OCI-M2 (cell line): ENCODE results near the gene SNCA.

Experiments used
- DNase-seq: peaks from one replicate; lab custom pipeline; 2025; ENCODE audit not compliant: unreplicated experiment; lab: John Stamatoyannopoulos, UW

The SNCA gene

GRCh38 chr4:89755220-89755619 is 81.7 kb downstream of the SNCA start:
- no peak for DNase-seq

- no peak for DNase-seq
Measured at GRCh38 chr4:89754531-89754930, 82.4 kb downstream of the SNCA start.

DNA sequence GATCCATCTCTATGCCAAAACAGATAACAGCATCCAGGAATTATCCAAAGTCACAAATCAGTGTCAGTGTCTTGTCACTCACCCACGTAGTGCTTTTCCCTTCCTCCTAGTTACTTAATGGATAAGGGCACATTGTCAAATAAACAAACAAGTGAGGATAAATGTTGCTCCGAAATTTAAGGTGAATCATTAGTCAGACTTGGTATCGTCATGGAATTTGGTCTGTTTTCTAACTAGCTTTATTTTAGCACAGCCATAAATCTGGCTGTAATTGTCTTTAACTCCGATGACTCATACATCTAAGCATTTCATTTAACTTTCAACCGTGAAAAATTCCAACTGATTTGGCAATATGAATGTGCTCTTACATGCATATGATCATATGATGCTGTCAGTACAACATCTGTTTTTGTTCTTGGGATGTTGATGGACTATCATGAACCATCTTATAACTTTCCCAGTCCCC is 83.3 kb downstream of the SNCA start:
- no peak for DNase-seq

DNA sequence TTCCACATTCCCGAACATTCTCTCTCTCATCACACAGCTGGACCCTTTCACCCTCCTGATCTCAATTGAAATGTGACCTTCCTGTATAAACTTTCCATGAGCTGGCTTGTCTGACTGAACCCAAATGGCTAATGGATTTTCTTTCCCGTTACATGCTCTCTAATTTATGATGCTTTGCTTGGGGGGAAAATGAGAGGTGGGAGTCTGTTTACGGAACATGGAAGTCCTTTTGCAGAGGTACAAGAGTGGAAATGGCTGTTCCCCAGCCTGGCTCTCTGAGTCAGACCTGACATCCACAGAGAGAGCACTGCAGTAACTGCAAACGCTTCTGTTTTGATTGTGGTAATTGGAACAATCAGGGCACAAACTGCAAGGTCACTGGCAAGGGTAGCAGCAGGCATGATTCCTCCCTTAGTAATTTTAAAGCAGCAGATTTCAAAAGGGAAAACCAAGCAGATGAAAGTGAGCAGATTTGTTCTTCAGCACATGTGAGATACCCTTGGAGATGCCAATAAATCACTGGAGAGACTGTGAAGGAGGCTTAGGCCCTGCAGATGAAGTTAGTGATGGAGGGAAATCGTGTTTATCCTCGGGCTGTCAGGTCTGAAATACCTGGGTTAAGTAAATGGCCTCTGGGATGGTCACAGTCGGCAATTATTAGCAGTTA is 83.9 kb downstream of the SNCA start:
- DNase-seq: no peak

DNA sequence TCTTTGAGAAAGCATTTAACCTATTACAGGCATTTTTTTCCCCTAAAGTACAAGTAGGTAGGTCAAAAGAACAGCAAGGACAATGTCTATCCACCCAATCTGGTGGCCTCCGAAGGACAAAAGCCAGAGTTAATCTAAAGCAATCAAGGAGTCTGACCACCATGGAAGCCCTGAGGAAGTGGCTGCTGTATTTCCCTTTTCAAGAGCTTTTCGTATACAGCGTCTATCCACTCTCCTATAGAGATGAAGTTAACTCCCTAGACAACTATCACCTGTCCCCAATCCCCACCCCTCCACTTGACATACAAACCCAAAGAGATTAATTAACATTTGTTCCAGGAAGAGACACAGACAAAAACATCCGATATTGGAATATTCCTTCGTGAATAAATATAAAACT is 85.5 kb downstream of the SNCA start:
- DNase-seq: no peak

DNA sequence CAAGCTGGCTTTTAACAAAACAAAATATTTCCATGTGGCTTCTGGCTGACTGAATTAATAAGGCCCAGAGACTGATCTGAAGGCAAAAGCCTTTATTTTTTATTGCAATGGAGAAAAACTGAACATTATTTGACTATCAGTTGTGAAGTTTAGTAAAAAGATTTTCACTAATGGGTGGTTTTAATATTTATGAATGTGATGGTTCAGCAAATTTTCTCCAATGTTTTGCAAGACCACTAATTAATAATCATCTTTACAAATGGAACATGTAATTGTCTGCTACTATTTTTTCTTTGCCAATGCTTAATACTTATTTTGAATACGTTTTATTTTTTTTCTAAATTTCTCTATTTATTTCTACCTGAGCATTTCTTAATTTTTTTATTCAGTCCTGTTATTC is 90.6 kb downstream of the SNCA start:
- DNase-seq: no peak

DNA sequence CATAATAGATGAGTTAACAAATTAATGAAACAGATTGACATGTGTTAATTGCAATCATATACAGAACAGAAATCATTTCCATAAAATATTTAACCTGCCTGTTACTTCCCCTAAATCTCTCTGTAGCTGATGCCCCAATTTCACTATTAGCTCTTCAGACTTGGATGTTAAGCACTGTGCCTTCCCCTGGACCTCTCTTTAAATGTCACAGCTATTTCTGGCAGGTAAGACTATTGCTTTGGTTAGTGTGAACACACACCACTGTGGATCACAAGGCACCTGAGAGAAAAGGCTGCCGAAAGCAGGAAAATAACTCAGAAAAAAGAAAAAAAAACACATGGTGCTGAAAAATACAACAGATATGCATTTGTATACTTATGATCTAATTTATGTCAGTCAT is 91.3 kb downstream of the SNCA start:
- DNase-seq: no peak

DNA sequence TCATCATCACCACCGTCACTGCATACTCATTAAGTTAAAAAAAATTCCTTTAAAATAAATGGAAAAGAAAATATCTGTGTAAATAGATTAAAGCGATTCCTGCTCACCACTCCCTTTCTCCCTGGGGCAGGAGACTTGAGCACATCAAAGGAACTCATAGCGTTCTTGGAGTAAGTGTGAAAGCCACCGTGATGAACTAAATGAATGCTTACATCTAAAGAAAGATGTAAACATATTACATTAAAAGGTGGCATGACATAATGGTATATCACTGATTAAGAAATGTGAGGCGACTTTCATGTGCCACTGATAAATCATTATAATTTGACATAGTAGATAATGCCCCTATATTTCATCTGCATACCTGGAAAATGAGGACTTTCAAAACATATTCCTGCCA is 92.0 kb downstream of the SNCA start:
- DNase-seq: no peak

DNA sequence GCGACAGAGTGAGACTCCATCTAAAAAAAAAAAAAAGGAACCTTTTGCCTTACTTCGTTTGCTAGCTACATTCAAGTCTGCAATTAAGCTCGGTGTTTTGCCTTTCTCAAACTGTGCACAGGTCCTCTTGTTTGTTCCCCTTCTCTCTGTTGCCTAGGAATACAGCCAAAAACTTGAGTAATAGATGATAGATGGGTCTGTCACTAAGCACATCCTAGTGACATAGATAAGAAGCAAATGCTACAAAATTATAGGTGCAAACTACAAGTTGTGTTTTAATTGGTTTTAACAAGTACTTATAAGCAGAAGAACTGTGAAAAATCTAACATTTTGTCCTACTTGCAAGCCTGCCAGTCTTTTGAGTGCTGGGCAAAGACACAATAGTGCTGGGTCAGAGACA is 95.2 kb downstream of the SNCA start:
- no peak for DNase-seq

GRCh38 chr4:89739311-89739988 is 97.5 kb downstream of the SNCA start:
- no peak for DNase-seq

DNA sequence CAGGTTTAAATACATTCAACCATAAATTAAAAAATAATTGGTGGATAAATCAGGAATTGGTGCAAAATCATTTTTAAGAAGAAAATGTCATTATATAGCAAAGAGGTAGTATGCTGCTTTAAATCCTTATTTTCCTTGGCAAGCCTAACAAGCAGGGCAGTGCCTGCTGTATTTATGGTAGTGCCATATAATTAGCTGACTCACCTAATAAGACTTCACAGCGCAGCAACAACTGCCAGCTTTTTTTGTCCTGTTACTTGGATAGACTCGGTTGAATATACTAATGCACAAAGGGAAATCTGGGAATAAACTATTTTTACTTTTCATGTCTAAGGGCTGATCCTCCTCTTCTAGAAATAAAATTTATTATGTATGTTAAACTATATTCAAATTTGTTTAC is 99.1 kb downstream of the SNCA start:
- no peak for DNase-seq

GRCh38 chr4:89733946-89734345 is 103.0 kb downstream of the SNCA start:
- no peak for DNase-seq

DNA sequence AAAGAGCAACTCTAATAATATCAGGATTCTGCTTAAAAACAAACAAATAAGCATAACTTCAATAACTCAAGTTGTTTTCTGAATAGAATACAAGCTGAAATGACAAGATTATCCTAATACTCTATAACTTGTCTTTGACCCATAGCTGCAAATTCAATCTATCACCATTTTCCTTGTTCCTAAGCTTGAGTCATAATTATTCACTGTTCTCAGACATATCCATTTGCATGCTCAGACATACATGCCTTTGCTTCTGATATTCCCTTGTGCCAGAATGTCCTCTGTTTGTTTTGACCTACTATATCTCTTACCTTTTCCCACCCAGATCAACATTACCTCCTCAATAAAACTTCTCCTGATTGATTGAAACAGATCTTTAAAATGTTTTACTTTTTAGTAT is 109.7 kb downstream of the SNCA start:
- DNase-seq: no peak

DNA sequence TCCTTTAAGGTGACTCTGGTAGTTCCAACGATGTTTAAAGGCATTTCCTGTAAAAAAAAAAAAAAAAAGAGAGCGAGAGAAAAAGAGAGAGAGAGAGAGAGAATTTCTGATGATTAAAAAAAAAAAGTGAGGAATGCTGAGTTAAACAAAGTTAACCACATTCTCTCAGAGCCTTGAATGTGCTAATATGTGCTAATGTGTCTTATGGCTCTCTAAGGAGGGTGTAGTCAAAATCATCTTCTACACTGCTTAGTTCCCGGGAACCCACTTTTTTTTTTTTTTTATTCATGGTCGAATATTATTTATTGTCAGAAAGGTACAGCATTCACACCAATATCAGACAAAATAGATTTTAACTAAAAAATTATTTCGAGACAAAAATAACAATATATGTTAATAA is 111.7 kb downstream of the SNCA start:
- no peak for DNase-seq

DNA sequence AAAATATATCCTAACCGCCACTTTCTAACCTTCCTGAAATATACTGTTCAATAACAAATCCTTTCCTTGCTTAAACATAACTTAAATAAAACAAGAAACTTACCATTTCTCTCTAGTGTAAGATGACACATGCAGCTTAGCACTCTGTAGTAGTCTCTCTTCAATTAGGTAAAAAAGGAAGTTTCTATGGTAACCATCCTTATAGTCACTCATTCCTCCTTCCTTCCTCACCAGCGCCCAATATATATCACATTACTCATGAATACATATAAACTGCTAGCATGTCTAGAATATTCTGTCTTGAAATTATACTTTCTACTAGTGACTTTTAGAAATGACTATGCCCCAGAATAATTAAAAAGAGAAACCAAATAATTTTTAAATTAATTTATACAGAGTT is 112.2 kb downstream of the SNCA start:
- no peak for DNase-seq

GRCh38 chr4:89723096-89723495 is 113.9 kb downstream of the SNCA start:
- DNase-seq: no peak

DNA sequence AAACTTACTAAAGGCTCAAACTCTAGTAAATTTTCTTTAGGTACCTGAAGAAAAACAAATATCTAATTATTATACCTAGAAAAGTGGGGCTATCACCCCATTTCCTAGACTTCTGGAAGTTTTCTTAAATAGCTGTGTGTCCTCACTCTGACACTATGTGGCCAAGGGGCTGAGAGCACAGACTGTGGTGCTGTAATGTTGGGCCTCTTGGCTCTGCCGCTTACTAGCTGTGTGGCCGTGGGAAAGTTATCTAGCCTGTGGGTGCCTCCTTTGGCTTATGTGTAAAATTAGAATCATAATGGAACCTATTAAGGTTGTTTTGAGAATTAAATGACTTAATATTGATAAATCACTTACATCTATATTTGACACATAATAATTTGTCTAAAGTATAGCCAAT is 114.4 kb downstream of the SNCA start:
- no peak for DNase-seq

DNA sequence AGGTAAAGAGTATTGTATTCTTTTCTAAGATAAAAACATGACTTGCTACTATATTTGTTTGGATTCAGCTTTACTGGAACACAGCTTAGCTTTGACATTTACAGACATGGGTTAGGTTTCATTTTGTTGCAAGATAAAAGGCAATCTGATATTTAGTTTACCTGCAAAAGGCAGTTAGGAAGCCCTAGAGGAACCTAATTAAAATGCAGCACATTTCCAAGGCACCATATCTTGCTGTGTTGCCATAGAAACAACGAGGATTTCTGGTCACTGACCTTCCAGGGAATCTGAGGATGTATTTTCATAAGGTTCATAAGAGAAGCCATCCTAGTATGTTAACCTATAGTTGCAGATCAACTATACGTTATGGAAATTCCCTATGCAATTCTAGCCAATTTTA is 116.0 kb downstream of the SNCA start:
- DNase-seq: no peak

DNA sequence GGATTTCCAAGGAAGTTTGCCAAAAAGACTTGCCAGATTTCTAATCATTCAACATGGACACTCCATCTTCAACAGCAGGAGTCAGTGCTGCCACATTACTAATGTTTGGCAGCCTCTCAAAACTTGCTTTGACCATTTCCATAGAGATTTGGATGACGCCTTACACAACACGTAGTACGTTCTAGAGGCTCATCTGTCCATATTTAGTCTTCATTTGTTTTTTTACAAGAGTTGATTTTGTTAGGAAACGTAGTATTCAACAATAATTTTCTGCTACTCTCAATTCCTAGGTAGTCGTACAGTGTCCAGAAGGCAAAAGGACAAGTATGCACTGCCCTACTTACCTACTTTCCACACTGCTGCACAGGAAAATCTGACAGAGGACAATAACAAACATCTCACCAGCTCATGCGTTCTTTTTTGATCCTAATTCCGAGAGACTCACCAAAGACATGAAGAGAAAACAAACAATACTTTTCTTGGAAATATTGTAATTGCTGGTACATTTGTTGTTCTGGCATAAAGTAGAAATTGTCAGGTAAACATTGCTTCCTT is 117.3 kb downstream of the SNCA start:
- no peak for DNase-seq

DNA sequence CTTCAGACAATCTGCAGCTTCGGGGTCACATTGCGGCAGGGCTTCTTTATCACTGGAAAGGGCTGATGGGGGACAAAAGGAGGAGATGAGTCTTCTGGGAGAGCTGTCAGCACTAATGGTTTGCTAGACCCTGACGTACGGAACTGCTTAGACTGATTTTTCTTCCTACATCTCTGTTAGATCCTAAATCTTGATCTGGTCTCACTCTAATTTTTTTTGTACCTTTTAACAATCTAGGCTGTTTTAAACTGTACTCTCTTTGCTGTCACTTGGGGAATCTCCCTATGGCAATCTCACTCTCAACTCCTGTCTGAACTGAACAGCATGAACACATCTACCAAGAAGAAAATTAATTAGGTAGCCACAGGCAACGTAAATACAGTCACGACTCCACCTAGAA is 120.1 kb downstream of the SNCA start:
- no peak for DNase-seq

DNA sequence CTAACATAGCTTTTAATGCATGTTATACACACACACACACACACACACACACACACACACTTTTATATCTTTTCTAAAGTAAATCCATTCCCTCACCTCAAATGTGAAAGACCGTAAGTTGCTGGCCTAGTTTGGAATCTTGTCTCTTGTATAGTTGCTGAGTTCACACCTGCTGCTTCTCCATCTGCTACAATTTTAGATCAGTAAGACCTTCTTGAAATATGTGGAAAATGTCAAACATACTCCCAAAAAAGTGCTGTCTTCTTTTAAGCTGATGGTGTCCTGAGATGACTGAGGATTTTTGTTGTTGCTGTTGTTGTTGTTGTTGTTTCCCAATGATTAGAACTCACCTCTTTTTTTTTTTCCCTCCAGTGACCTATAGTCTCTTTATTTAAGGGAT is 121.3 kb downstream of the SNCA start:
- no peak for DNase-seq

- no peak for DNase-seq
Measured at GRCh38 chr4:89712827-89713226, 124.1 kb downstream of the SNCA start.

- DNase-seq: no peak
Measured at GRCh38 chr4:89712141-89712540, 124.8 kb downstream of the SNCA start.
